Panc1 (cell line): ENCODE measurements around the gene RSPO4. TPM values are rescaled to one million over a fixed set of nuclear protein-coding genes. Genes with fewer than 3 reads are reported as not detected.

Experiments used
- ATAC-seq: fragments of 200-7000 bp; cut with Tn5 transposase; 2 replicates; pipeline ENCODE4 v1.9.1; 2020; ENCODE audit warnings: mild to moderate bottlenecking, moderate library complexity
- BruUV-seq: library from RNA; stranded (reverse); fragments of 400-500 nt; replicated peaks from 2 replicates; lab custom pipeline; 2021; lab: Mats Ljungman, UMichigan
- CTCF ChIA-PET: fragments of 300-600 bp; sonication (Branson Sonifier 250); formaldehyde crosslinking; loops from one replicate; lab custom pipeline; 2022; ENCODE audit warnings: antibody characterized with exemption; lab: Charles Lee
- POLR2A ChIA-PET: fragments of 300-600 bp; sonication (Branson Sonifier 250); formaldehyde crosslinking; loops from one replicate; lab custom pipeline; 2022; ENCODE audit warnings: antibody characterized with exemption; lab: Charles Lee
- DNase-seq: peaks from one replicate; pipeline ENCODE4 v3.0.0-alpha.2; 2010; ENCODE audit warnings: low read depth, low spot score
- H3K27ac ChIP-seq: 2 replicates; pipeline ENCODE4 v1.5.1; 2011; ENCODE audit warnings: mild to moderate bottlenecking, low read length, inconsistent platforms
- H3K27me3 ChIP-seq: fragments of 200-500 bp; sonication (Bioruptor generic); 2 replicates; pipeline ENCODE4 v1.6.0; 2014; ENCODE audit warnings: low read length, inconsistent platforms; ENCODE audit not compliant: control insufficient read depth, insufficient read depth
- H3K36me3 ChIP-seq: fragments of 200-500 bp; sonication (Bioruptor generic); 2 replicates; pipeline ENCODE4 v1.5.1; 2014; ENCODE audit warnings: inconsistent platforms, mild to moderate bottlenecking, low read length, moderate library complexity; ENCODE audit not compliant: control insufficient read depth, insufficient read depth
- H3K4me1 ChIP-seq: 2 replicates; pipeline ENCODE4 v1.5.1; 2011; ENCODE audit warnings: inconsistent platforms, mild to moderate bottlenecking, low read length, moderate library complexity; ENCODE audit not compliant: control insufficient read depth, insufficient read depth
- H3K4me3 ChIP-seq, 2 experiments: 2 replicates each; pipeline ENCODE4 v1.5.1; 2011 to 2012; ENCODE audit warnings: low read depth in 2 of 2, low read length in 2 of 2, mild to moderate bottlenecking in 2 of 2, inconsistent platforms in 1 of 2, moderate library complexity in 1 of 2
- H3K9me3 ChIP-seq: fragments of 200-500 bp; sonication (Bioruptor generic); 2 replicates; pipeline ENCODE4 v1.5.1; 2014; ENCODE audit warnings: low read depth, mild to moderate bottlenecking, inconsistent platforms, low read length, moderate library complexity; ENCODE audit not compliant: control insufficient read depth, insufficient read depth
- POLR2AphosphoS5 ChIP-seq: IDR thresholded peaks from 2 replicates; pipeline ENCODE4 v1.6.1; 2012; ENCODE audit warnings: mild to moderate bottlenecking, low read depth, low read length, moderate library complexity
- REST ChIP-seq, 2 experiments: IDR thresholded peaks; 2 replicates each; pipeline ENCODE4 v1.6.1; 2011 to 2012; ENCODE audit warnings: low read depth in 2 of 2, control low read depth in 1 of 2, low read length in 1 of 2, mild to moderate bottlenecking in 1 of 2, moderate library complexity in 1 of 2; ENCODE audit not compliant: insufficient read depth in 1 of 2
- SIN3A ChIP-seq: IDR thresholded peaks from 2 replicates; pipeline ENCODE4 v1.6.1; 2012; ENCODE audit warnings: low read depth, mild to moderate bottlenecking, low read length, moderate library complexity, borderline replicate concordance; ENCODE audit not compliant: insufficient read depth
- TCF7L2 ChIP-seq: IDR thresholded peaks from 2 replicates; pipeline ENCODE4 v1.6.1; 2011; ENCODE audit warnings: mild to moderate bottlenecking, low read depth, low read length, inconsistent platforms
- in situ Hi-C: cut with HindIII; loops from 2 replicates; pipeline ENCODE4 v1.10.0; 2016; ENCODE audit warnings: low sequenced_read_pairs, low pct_unique_long_range_greater_than_20kb
- intact Hi-C: fragments of 100-400 bp; cut with micrococcal nuclease; formaldehyde crosslinking; loops from one replicate; pipeline ENCODE4 v1.10.0; 2022; ENCODE audit not compliant: unreplicated experiment
- total RNA-seq: library from RNA; stranded (reverse); gene quantifications from one replicate; pipeline ENCODE4 v1.2.1, GENCODE V29; 2021; ENCODE audit not compliant: unreplicated experiment
- TF ChIP-seq, protein P1 (sequence below): fragments of 450-650 bp; IDR thresholded peaks from 2 replicates; pipeline ENCODE4 v1.5.1; 2017; ENCODE audit warnings: mild to moderate bottlenecking

The RSPO4 gene
- total RNA-seq, 1 experiment from 2014 or later = 0.54 TPM

DNA sequence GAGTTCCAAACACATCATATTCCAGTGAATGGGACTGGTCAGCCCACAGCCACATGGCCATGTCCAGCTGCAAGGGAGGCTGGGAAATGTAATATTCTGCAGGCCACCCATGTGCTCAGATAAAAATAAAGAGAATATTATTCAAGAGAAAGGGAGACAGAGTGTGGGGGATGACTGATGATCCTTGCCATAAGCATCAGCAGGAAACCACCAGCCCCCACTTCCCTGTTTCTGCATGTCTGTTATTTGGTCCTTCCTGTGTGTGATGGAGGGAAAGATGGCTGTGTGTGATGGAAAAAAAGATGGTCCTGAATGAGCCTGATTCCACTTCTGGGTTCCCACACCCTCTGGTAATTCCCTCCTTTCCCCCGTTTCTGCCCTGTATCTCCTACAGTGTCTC is 13.1 kb upstream of the RSPO4 start:
- H3K36me3 ChIP-seq = no peaks in the 10 kb centered on the region
- no peaks in the 10 kb centered on the region for H3K9me3 ChIP-seq
- intact Hi-C loops (no loop called here), in situ Hi-C loops (no loop called here)
- TF ChIP-seq, protein P1, sequence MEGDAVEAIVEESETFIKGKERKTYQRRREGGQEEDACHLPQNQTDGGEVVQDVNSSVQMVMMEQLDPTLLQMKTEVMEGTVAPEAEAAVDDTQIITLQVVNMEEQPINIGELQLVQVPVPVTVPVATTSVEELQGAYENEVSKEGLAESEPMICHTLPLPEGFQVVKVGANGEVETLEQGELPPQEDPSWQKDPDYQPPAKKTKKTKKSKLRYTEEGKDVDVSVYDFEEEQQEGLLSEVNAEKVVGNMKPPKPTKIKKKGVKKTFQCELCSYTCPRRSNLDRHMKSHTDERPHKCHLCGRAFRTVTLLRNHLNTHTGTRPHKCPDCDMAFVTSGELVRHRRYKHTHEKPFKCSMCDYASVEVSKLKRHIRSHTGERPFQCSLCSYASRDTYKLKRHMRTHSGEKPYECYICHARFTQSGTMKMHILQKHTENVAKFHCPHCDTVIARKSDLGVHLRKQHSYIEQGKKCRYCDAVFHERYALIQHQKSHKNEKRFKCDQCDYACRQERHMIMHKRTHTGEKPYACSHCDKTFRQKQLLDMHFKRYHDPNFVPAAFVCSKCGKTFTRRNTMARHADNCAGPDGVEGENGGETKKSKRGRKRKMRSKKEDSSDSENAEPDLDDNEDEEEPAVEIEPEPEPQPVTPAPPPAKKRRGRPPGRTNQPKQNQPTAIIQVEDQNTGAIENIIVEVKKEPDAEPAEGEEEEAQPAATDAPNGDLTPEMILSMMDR = no peak
- TF ChIP-seq TCF7L2 = no peak
- no peak for TF ChIP-seq SIN3A
- TF ChIP-seq POLR2AphosphoS5 = no peak
- no peak for TF ChIP-seq REST (IDR thresholded peaks at IDR 0.05; ENCODE audit: insufficient read depth in 1 of 2, low read depth in 2 of 2, low read length in 1 of 2)
- H3K27me3 ChIP-seq = 0 out of 2 replicates have a peak, but pooled peaks cover 3% of the 10 kb centered on the region
- H3K4me3 ChIP-seq = no peak overlapping the region
- no TSS peak for BruUV-seq
- no peak overlapping the region for H3K27ac ChIP-seq
- ATAC-seq (no peak), DNase-seq (no peak)
- CTCF ChIA-PET = no interaction called here
- POLR2A ChIA-PET = no interaction called here
- H3K4me1 ChIP-seq = no peaks in the 10 kb centered on the region

- in situ Hi-C loops = no loop called here
- H3K27me3 ChIP-seq = 0 out of 2 replicates have a peak, but pooled peaks cover 3% of the 10 kb centered on the region
- intact Hi-C loops = no loop called here
Measured at GRCh38 chr20:1014471-1014870, 12.4 kb upstream of the RSPO4 start.

More at GRCh38 chr20:1014471-1014870, 12.4 kb upstream of the RSPO4 start:
- ChIA-PET CTCF (no interaction called here), POLR2A (no interaction called here)
- no peak overlapping the region for H3K4me3 ChIP-seq
- DNase-seq (no peak), ATAC-seq (no peak)
- no peak overlapping the region for H3K27ac ChIP-seq
- TF ChIP-seq SIN3A (no peak), POLR2AphosphoS5 (no peak), REST (IDR thresholded peaks at IDR 0.05; ENCODE audit: insufficient read depth in 1 of 2, low read depth in 2 of 2, low read length in 1 of 2) (no peak), TCF7L2 (no peak)
- TF ChIP-seq, protein P1 = no peak
- no peaks in the 10 kb centered on the region for H3K9me3 ChIP-seq
- BruUV-seq = no TSS peak
- H3K4me1 ChIP-seq = no peaks in the 10 kb centered on the region
- no peaks in the 10 kb centered on the region for H3K36me3 ChIP-seq
